ENCODE results near the gene CALHM3. TPM values are rescaled to one million over a fixed set of nuclear protein-coding genes. Genes with fewer than 3 reads are reported as not detected.

The CALHM3 gene
- total RNA-seq, 4 donors from 2014 or later, result not detected

DNA sequence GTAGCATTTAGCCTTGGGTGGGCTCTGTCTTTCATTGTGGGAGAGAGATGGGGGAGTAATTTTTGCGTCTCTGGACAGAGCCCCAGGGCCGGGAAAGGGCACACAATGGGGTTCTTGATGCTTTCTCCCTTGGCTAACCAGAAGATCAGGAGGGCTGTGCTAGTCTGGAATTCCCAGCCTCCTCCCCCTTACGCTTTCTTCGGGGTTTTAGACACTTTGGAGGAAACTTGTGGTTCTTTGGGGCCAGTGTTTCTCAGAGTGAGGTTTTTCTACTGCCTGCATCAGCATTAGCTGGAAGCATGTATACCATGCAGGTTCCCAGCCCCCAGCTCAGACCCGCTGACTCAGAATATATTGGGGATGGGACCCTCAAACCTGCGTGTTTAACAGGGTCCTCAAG lies 21.4 kb upstream of the CALHM3 start:
- Histone ChIP-seq H3K27me3 (no peaks in the 10 kb centered on the region), H3K9me3 (no peaks in the 10 kb centered on the region), H3K36me3 (no peaks in the 10 kb centered on the region), H3K27ac (no peak overlapping the region), H3K4me3 (replicated peaks in 1 of 3) (no peak overlapping the region), H3K4me1 (peaks cover 0 to 6% of the 10 kb centered on the region in 2 donors)
- intact Hi-C loops (cut with DNase I), result no loop called here
- no peak for DNase-seq
- TF ChIP-seq, protein P1, sequence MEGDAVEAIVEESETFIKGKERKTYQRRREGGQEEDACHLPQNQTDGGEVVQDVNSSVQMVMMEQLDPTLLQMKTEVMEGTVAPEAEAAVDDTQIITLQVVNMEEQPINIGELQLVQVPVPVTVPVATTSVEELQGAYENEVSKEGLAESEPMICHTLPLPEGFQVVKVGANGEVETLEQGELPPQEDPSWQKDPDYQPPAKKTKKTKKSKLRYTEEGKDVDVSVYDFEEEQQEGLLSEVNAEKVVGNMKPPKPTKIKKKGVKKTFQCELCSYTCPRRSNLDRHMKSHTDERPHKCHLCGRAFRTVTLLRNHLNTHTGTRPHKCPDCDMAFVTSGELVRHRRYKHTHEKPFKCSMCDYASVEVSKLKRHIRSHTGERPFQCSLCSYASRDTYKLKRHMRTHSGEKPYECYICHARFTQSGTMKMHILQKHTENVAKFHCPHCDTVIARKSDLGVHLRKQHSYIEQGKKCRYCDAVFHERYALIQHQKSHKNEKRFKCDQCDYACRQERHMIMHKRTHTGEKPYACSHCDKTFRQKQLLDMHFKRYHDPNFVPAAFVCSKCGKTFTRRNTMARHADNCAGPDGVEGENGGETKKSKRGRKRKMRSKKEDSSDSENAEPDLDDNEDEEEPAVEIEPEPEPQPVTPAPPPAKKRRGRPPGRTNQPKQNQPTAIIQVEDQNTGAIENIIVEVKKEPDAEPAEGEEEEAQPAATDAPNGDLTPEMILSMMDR (IDR thresholded peaks at IDR 0.05), result no peak
- TF ChIP-seq POLR2A (IDR thresholded peaks at IDR 0.05), result no peak
- WGBS, 2 donors, result 53 to 67% methylated on average over 5 to 6 of the region's 6 CpGs

GRCh38 chr10:103499881-103500280 lies 20.8 kb upstream of the CALHM3 start:
- WGBS, 2 donors, result 58 to 64% methylated on average over 7 of the region's 7 CpGs
- Histone ChIP-seq H3K4me3 (replicated peaks in 1 of 3) (no peak overlapping the region), H3K27me3 (peaks cover 2% of the 10 kb centered on the region), H3K27ac (no peak overlapping the region), H3K36me3 (no peaks in the 10 kb centered on the region), H3K9me3 (no peaks in the 10 kb centered on the region), H3K4me1 (peaks cover 0 to 6% of the 10 kb centered on the region in 2 donors)
- no peak for DNase-seq
- no peak for TF ChIP-seq POLR2A (IDR thresholded peaks at IDR 0.05)
- TF ChIP-seq, protein P1 (IDR thresholded peaks at IDR 0.05), result no peak
- intact Hi-C loops (cut with DNase I), result no loop called here

- no peak for DNase-seq
- TF ChIP-seq POLR2A (IDR thresholded peaks at IDR 0.05), result no peak
- TF ChIP-seq, protein P1 (IDR thresholded peaks at IDR 0.05), result no peak
- no peak overlapping the region for H3K27ac ChIP-seq
- H3K36me3 ChIP-seq, result no peaks in the 10 kb centered on the region
- no peaks in the 10 kb centered on the region for H3K9me3 ChIP-seq
- H3K4me1 ChIP-seq, result peaks cover 0 to 8% of the 10 kb centered on the region in 2 donors
- intact Hi-C loops (cut with DNase I), result no loop called here
- no peak overlapping the region for H3K4me3 ChIP-seq (replicated peaks in 1 of 3)
- 73 to 83% methylated on average over 5 of the region's 5 CpGs for WGBS, 2 donors
- peaks cover 10% of the 10 kb centered on the region for H3K27me3 ChIP-seq
These were observed 20.0 kb upstream of the CALHM3 start for GRCh38 chr10:103498936-103499638.

DNA sequence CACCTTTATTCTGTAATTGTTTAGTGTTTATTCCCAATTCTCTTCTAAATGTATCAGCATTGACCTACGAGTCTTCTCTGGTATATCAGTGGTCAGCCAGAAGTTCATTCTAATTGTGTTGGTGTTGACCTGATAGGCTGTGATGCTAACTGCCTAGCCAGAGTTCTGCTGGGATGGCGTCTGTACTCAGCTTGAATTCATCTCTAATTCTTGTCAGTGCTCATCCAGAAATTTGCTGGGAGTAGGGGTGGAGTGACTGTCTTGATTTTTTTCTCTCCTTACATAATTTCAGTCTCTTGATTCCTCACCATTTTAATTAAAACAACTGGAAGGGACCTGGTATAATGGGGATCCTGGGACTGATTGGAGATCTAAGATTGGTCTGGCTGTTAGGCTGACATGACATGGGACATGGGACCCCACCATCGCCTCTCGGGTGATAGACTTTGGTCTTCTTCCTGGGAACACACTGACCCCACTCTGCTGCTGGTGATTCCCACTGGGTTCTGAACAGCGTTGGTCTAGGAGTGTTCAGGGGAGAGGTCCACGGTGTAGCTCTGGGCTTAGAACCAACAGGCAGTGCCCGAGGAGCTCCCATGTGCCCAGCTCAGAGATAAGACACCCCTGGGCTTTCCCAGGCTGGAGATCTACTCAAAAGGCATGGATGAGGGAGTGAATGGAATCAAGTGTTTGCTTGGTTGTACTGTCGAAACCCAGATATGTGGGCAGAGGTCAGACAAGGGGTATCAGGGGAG lies 18.3 kb upstream of the CALHM3 start:
- H3K4me1 ChIP-seq, result peaks cover 0 to 16% of the 10 kb centered on the region in 2 donors
- H3K27ac ChIP-seq, result no peak overlapping the region
- intact Hi-C loops (cut with DNase I), result no loop called here

GRCh38 chr10:103495321-103495720 lies 16.3 kb upstream of the CALHM3 start:
- Histone ChIP-seq H3K27ac (no peak overlapping the region), H3K9me3 (no peaks in the 10 kb centered on the region), H3K36me3 (no peaks in the 10 kb centered on the region), H3K27me3 (peaks cover 16% of the 10 kb centered on the region), H3K4me1 (peaks cover 0 to 16% of the 10 kb centered on the region in 2 donors), H3K4me3 (replicated peaks in 1 of 3) (no peak overlapping the region)
- intact Hi-C loops (cut with DNase I), result no loop called here
- WGBS, 2 donors, result 86 to 90% methylated on average over 3 of the region's 3 CpGs
- DNase-seq, result no peak
- no peak for TF ChIP-seq POLR2A (IDR thresholded peaks at IDR 0.05)
- TF ChIP-seq, protein P1 (IDR thresholded peaks at IDR 0.05), result no peak

More for the DNA sequence above, 18.3 kb upstream of the CALHM3 start:
- no peak overlapping the region for H3K4me3 ChIP-seq (replicated peaks in 1 of 3)
- WGBS, 2 donors, result 84 to 91% methylated on average over 8 of the region's 8 CpGs
- H3K36me3 ChIP-seq, result no peaks in the 10 kb centered on the region
- TF ChIP-seq POLR2A (IDR thresholded peaks at IDR 0.05), result no peak
- peaks cover 16% of the 10 kb centered on the region for H3K27me3 ChIP-seq
- no peak for DNase-seq
- H3K9me3 ChIP-seq, result no peaks in the 10 kb centered on the region
